ENCODE results near the gene CTNNA1.

Gene CTNNA1

GRCh38 chr5:138949988-138950387 lies 196.8 kb downstream of the CTNNA1 start:
- FAIRE-seq: no peak
- no peak for TF ChIP-seq CTCF (IDR thresholded peaks at IDR 0.05; ENCODE audit: insufficient read depth, missing control alignments)
- DNase-seq (ENCODE audit: insufficient read length, low spot score): no peak

- FAIRE-seq (no peak), DNase-seq (ENCODE audit: insufficient read length, low spot score) (no peak)
- no peak for TF ChIP-seq CTCF (IDR thresholded peaks at IDR 0.05; ENCODE audit: insufficient read depth, missing control alignments)
These were observed 197.3 kb downstream of the CTNNA1 start for GRCh38 chr5:138950421-138951031.

- TF ChIP-seq CTCF (IDR thresholded peaks at IDR 0.05; ENCODE audit: insufficient read depth, missing control alignments): no peak
- FAIRE-seq (no peak), DNase-seq (ENCODE audit: insufficient read length, low spot score) (no peak)
These were observed 198.1 kb downstream of the CTNNA1 start for GRCh38 chr5:138951091-138951985.

DNA sequence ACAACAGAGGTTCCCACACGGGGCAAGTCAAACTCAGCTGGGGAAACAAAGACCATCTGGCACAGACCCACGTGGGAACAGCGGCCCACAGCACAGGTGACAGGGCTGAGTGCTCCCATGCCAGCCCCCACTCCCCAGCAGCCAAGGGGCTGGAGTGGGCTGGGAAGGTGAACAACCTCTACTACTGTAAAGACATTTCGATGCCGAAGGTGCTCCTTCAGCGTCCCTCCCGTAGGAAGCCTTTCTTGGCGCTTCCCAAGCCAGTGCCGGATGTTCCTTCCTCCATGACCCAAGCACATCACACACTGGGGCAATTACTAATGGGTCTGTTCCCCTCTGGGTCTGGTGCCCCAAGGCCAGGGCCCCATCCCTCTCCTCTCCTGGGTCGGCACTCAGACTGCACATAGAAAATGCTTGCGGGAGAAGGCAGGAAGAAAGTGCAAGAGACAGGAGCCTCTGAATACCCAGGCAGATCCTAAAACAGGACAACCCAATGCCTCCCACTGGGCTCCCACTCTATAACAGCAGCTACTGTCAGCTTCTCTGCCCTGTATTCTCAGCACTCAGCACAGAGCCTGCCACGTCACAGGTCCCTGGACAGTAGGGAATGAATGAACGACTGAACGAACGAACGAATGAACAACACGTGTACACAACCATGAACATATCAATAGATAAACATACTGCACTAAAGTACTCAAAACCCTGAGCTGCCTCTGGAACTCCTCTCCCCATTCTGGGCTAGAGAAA lies 198.9 kb downstream of the CTNNA1 start:
- no peak for TF ChIP-seq CTCF (IDR thresholded peaks at IDR 0.05; ENCODE audit: insufficient read depth, missing control alignments)
- no peak for FAIRE-seq
- no peak for DNase-seq (ENCODE audit: insufficient read length, low spot score)

- no peak for FAIRE-seq
- DNase-seq (ENCODE audit: insufficient read length, low spot score): no peak
- no peak for TF ChIP-seq CTCF (IDR thresholded peaks at IDR 0.05; ENCODE audit: insufficient read depth, missing control alignments)
These were observed 199.7 kb downstream of the CTNNA1 start for GRCh38 chr5:138952962-138953361.

DNA sequence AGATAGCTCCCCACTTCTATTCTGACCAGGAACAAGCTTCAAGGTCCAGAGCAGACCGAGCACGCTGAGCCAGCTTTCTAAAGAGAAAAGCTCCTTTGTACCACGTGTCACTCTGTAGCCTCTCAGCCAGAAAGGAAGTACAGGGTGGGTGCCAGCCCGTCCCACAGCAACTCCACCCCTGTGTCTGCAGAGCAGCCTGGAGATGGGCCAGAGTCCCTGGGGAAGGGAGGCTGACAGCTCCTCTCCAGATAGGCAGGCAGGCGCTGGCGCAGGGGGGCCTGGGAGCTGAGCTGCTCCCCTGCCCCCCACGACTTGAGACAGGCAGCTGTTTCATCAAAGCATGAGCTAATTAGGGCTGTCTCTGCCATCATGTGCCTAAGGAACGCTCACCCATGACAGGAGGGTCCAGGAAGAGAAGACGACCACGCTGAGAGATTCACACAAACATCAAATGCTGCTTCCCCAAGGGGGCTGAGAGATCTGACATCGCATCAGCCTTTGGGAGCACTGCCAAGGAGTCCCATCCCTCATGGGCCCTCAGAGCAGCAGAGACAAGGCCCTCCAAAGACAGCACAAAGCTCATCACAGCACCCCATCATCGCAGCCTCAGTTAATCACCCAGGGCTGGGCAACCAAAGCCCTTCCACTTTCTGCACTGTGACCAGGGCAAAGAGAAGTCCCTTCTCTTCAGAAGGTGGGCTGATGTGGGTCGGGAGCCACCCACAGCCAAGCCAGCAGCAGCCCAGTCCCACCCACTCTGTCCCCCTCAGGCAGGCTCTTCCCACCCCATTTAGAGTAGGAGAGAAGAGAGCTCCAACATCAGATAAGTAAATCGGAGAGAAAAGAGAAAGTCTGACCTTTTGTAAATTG lies 200.4 kb downstream of the CTNNA1 start:
- no peak for TF ChIP-seq CTCF (IDR thresholded peaks at IDR 0.05; ENCODE audit: insufficient read depth, missing control alignments)
- DNase-seq (ENCODE audit: insufficient read length, low spot score) (peak; percentile 79), FAIRE-seq (peak; percentile 58)

Measured in D721Med (cell line).